ENCODE measurements around the gene EHF.
"Not testable (repeated sequence)": the region's sequence is repeated elsewhere in the genome, so short reads cannot be mapped to it uniquely, and the experiment has no call there.

Gene EHF

DNA sequence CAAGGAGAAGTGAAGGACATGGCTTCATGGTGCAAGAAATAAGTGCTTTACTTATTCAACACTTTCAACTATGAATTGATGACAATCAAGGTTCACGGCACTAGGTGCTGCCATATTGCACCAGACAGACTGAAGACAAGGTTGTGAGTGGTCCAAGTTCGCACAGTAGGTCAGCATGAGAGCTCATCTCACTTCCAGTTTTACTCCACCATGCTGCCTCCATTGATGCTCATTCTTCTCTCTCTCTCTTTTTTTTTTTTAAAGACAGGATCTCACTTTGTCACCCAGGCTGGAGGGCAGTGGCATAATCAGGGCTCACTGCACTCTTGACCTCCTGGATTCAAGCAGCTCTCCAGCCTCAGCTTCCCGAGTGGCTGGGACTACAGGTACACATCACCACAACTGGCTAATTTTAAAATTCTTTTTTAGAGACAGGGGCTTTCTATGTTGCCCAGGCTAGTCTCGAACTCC, 47.7 kb downstream of the EHF start:
- no peak for DNase-seq (ENCODE audit: low read depth)

DNA sequence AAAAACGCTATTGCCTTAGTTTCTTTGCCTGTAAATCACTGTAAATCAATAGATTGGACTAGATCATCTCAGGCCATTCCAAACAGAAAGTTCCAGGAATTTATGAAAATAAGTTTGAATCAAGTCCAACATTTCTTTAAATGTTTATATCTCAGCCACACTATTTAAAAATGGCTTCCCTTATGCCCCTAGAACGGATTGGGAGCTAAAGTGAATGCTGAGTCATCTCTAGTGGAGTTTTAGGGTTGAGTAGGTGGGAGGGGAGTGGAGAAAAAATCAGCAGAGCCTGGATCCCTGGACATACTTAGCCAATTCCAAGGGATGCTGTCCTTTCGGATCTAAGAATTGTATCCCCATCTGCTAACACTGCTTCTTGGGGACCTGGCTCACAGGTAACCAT, 48.6 kb downstream of the EHF start:
- no peak for DNase-seq (ENCODE audit: low read depth)

DNA sequence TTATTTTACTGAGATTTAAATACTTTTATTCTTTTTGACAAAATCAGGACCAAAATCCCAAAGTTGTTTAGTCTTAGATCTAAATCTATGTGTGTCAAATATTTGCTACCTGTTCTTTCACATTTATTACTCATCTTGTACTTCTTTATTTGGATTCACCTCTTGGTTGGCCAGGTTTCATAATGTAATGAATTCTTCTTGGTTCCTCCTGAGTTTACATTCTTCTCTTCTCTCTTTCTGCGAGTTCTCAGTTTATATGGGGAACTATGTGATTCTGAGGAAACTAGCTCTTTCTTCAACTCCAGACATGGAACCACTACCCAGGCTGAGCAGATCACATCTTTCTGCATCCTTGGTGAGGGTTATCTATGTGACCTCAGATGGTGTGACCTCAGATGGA, 50.2 kb downstream of the EHF start:
- DNase-seq (ENCODE audit: low read depth), result no peak

DNA sequence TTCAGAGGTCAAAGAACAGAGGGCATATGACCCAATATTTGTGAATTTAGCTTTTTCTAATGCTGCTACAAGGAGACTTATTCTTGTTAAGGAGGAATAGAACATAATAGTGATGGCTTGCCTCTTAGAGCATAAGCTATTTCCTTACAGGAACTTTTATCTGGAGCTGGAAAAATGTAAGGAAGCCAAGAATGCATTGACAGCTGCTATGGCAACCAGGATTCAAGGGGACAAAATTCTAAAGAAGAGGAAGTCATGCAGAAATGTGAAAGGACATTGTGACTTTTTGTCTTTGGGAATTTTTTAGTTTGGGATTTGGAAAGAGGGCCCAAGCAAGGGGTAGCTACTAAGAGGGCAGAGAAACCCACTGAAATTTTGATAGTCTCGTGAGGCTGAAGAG, 51.1 kb downstream of the EHF start:
- DNase-seq (ENCODE audit: low read depth), result no peak

DNA sequence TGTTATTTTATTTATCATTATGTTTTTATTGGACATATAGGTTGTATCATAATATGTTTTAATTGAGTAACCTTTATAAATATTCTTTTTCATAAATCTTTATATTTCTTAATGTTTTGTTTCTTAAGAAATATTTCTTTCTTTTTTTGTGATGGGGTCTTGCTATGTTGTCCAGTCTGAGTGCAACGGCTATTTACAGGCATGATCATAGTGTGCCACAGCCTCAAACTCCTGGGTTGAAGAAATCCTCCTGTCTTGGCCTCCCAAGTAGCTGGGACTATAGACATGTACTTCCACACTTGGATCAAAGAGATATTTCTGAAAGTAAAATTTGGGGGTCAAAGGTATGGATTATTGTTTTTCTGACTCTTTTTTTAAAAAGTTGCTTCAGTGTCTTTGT, 53.1 kb downstream of the EHF start:
- no peak for DNase-seq (ENCODE audit: low read depth)

DNA sequence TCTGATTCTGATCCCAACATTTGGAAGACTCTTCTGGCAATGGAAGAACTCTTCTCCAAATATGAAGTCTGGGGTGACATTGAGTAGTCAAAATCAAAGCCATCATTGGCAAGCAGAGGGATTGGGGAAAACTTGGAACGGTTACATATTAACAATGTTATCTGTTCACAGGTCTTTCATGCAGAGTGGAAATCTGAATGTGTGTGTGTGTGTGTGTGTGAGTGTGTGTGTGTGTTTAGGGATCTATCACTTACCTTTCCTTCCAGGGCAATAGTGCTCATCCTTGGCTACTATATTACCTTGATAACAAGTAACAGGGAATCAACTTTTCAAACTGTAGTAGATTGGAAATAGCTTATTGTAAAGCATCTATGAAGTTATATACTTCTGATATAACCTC, 55.3 kb downstream of the EHF start:
- DNase-seq (ENCODE audit: low read depth), result no peak

DNA sequence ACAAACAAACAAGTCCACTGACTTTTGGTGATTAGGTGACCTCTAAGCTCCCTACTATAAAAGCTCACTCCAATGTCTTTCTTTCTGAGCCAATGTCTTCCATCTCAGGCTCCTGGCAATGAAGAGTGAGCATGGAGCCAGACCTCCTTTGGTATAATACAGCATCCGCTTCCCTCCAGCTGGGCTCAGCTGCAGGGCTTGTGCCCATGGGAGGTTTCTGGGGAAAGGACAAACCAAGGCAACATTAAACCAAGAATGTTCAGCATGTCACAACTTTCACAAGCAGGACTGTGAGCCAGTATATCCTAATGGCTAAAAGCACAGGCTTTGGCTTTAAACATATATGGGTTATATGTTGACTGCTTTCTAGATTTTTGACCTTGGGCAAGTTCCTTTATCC, 58.8 kb downstream of the EHF start:
- no peak for DNase-seq (ENCODE audit: low read depth)

DNA sequence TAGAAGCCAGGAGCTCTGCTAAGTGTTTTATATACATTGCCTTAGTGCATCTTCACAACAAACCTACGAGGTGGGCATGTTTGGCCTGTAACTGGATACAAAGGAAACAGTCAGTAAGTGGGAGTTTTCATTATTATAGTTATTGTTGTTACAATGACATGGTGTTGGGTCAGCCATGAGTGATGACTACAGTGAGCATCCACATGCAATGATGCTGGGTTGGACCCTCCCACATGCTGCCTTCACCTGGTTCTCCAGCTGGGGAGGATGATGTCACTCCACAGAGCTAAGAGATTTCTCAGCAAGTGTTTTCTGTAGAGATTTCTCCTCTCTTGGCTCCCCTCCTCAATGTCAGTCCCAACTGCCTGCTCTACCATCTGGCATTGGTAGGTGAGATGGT, 59.3 kb downstream of the EHF start:
- DNase-seq (ENCODE audit: low read depth), result no peak

DNA sequence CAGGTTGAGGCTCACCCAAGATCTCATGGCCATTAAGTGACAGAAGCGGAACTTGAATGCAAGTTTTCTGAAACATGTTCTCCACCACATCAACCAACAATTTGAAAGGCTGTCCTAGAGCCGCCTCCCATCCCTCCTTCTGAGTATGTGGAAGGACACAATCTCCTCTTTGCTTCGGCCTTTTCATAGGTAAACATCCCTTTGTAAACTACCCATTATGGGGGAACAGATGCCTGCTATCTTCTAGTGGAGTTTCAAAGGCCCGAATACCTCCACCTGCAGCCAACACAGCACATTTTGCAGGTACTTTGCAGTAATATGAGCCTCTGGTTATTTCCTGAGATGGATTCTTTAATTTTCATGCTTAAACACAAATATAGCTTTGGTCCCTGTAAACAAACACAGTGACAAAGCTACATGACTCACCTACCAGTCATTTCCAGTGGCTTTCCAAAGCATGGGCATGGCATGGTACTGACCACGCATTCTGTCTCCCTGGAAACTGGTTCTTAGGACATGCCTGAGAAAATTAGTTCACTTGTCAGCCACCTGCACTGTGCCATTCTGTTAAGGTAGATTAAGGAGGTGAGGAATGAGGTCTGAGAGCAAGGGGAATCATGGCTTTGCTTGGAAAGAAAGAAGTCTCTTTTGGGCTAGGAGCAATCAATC, 60.2 kb downstream of the EHF start:
- DNase-seq (ENCODE audit: low read depth), result peak; percentile 29

DNA sequence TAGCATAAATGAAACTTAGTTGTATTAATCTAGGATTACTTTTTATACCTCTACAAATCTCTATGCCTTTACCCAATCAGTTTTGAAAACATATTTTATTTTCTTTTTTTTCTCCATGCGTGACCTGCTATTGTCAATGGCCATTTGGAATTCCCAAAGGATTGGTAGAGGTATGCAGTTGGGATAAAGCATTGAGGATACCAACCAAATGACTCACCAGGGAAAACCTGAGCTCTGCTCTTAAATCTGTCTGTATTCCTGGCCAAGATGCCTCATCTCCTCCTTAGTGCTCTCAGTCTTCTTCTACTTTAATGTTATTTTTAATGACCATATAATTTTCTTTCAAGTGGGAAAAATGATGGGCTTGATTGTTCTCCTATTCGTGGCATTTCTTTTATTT, 61.9 kb downstream of the EHF start:
- peak; percentile 7 for DNase-seq (ENCODE audit: low read depth)

DNA sequence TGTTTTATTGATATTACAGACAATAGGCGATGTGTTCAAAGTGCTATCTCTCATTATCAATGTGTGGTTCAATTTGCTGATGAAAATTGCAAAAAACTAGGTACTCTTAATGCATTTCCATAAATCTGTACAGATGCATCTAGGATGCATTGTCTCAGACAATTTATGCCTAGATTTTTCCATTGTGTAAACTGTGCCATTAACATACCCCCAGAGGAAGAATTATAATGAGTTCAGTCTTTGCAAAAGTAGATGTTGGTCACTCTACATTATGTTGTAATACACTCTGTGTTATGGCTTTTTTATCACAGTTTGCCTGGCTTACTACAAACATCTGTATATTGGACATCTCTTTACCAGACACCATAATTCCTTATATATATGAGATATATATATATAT, 62.5 kb downstream of the EHF start:
- DNase-seq (ENCODE audit: low read depth), result no peak

DNA sequence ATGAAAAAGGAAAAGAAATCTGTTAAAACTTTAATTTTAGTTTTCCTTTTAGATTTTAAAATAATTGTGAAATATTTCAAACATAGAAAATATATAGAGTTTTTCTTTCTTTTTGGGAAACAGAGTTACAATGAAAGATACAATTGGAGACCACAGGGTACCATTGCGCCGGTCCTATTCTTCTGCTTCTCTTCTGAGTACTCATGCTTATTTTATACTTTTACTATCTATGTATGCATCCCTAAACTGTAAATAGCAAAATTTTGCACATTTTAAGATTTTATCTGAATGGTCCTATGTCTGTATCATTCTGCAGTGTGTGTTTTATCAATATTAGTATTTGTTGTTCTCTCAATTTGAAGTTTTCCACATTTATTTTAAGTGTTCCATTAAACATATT, 65.0 kb downstream of the EHF start:
- DNase-seq (ENCODE audit: low read depth), result no peak

DNA sequence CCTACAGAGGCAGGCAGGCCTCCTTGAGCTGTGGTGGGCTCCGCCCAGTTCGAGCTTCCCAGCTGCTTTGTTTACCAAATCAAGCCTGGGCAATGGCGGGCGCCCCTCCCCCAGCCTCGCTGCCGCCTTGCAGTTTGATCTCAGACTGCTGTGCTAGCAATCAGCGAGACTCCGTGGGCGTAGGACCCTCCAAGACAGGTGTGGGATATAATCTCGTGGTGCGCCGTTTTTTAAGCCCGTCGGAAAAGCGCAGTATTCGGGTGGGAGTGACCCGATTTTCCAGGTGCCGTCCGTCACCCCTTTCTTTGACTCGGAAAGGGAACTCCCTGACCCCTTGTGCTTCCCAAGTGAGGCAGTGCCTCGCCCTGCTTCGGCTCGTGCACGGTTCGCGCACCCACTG, 71.4 kb downstream of the EHF start:
- not testable (repeated sequence) for DNase-seq (ENCODE audit: low read depth)

DNA sequence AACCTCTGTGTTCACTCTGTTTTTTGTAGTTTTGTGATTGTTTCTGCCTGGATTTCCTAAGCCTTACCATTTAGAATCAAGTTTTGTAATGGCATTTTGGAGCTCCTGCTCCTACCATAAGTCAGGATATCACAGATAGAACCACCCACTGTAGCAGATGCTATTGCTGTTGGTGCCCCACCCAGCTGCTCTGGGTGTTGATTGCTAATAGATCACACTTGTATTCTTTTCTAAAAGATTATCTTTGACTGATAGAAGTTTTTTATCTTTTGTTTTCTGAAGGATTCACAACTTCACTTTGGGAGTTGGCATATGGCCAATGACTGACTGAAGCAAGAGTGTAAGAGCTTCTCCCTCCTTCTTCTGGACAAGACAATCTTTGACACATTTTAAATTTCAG, 76.0 kb downstream of the EHF start:
- DNase-seq (ENCODE audit: low read depth), result no peak

DNA sequence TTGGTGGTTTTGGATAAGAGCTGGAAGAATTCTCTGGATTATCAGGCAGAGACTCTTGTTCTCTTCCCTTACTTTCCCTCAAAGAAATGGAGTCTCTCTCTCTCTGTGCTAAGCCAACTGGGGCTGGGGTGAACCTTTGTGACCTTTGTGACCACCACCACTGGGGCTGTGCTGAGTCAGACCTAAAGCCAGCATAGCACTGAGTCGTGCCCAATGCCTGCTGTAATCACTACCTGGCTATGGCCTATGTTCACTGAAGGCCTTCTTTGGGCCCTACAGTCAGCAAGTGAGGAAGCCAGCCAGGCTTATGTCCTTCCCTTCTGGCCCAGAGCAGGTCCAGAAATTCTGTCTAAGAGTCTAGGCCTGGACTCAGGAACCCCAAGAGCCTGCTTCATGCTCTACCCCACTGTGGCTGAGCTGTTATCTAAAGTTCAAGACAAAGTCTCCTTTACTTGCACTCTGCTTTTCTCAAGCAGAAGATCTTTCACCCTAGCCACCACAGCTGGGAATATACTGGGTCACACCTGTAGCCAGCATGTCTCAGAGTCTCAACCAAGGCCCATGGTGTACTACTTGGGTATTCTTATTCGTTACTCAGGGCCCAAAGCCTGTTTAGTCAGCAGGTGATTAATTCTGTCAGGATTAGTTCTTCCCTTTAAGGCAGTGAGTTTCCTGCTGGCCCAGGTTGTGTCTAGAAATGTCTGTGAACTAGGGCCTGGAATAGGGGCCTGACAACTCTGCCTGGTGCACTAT, 86.0 kb downstream of the EHF start:
- DNase-seq (ENCODE audit: low read depth), result no peak

DNA sequence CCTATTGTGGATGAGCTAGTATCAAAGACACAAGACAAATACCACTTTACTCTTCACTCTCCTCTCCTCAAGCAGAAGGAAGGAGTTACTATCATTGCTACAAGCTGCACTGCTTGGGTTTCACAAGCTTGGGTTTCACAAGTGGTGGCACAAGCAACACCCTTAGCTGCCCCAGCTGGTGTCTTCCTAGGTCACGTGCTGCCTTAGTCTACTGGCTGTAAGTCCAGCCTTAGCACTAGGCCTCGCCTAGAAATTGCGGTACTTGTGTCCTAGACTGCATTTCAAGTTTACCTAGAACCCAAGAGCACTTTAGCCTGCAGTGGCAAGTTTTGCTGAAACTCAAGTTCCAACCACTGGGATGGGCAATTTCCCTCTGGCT, 86.6 kb downstream of the EHF start:
- no peak for DNase-seq (ENCODE audit: low read depth)
